MV-4-11 (cell line): Measurements from ENCODE around the gene AIFM3.
"Not testable (repeated sequence)": the region's sequence is repeated elsewhere in the genome, so short reads cannot be mapped to it uniquely, and the experiment has no call there.

Experiments used
- DNase-seq: peaks from one replicate; lab custom pipeline; 2025; lab: John Stamatoyannopoulos, UW

The AIFM3 gene

GRCh38 chr22:20992056-20992442 is 25.0 kb downstream of the AIFM3 start:
- no peak for DNase-seq

- DNase-seq, result no peak
Observed at GRCh38 chr22:20992456-20993303, 25.6 kb downstream of the AIFM3 start.

GRCh38 chr22:20993304-20994127 is 26.5 kb downstream of the AIFM3 start:
- DNase-seq, result no peak

GRCh38 chr22:20994128-20994901 is 27.3 kb downstream of the AIFM3 start:
- DNase-seq, result no peak

GRCh38 chr22:20994902-20995241 is 27.8 kb downstream of the AIFM3 start:
- no peak for DNase-seq

- DNase-seq, result no peak
Observed at GRCh38 chr22:20995329-20996030, 28.4 kb downstream of the AIFM3 start.

GRCh38 chr22:20996031-20996410 is 29.0 kb downstream of the AIFM3 start:
- no peak for DNase-seq

- DNase-seq, result no peak
Observed at GRCh38 chr22:20996598-20997535, 29.8 kb downstream of the AIFM3 start.

- DNase-seq, result no peak
Observed at GRCh38 chr22:20997536-20998257, 30.6 kb downstream of the AIFM3 start.

GRCh38 chr22:20998411-20999336 is 31.6 kb downstream of the AIFM3 start:
- no peak for DNase-seq

GRCh38 chr22:20999350-21000206 is 32.5 kb downstream of the AIFM3 start:
- no peak for DNase-seq

- DNase-seq, result no peak
Observed at GRCh38 chr22:21000207-21000986, 33.3 kb downstream of the AIFM3 start.

GRCh38 chr22:21000987-21001600 is 34.0 kb downstream of the AIFM3 start:
- DNase-seq, result no peak

GRCh38 chr22:21001601-21002325 is 34.7 kb downstream of the AIFM3 start, which contains the start of gene THAP7:
Gene THAP7 (minus strand): TSS chr22:21002118. CDS start chr22:21001911, 207 bp downstream.
- peak; percentile 93 for DNase-seq

GRCh38 chr22:21003782-21004181 is 36.7 kb downstream of the AIFM3 start:
- DNase-seq, result no peak

- not testable (repeated sequence) for DNase-seq
Observed at GRCh38 chr22:21009208-21009607, 42.2 kb downstream of the AIFM3 start.
